Right atrium auricular region (tissue), 2 donors: ENCODE results near the gene XCR1. TPM values are rescaled to one million over a fixed set of nuclear protein-coding genes. Genes with fewer than 3 reads are reported as not detected.
"Not testable (repeated sequence)": the region's sequence is repeated elsewhere in the genome, so short reads cannot be mapped to it uniquely, and the experiment has no call there.

Experiments used
- DNase-seq: peaks from one replicate; pipeline ENCODE4 v3.0.0-alpha.2; 2019; ENCODE audit warnings: low spot score
- H3K27ac ChIP-seq, 2 donors: fragments of 200-600 bp; sonication (generic); 1 replicate in 1 of 2; 2 replicates in 1 of 2; pipeline ENCODE4 v1.5.1; 2016 to 2019
- H3K27me3 ChIP-seq, 2 donors: fragments of 200-600 bp; sonication (generic); one replicate each; pipeline versions ENCODE4 v1.5.1 to v1.6.0; 2017 to 2019
- H3K36me3 ChIP-seq: fragments of 200-600 bp; sonication (generic); one replicate; pipeline ENCODE4 v1.5.1; 2016
- H3K4me1 ChIP-seq, 2 donors: fragments of 200-600 bp; sonication (generic); one replicate each; pipeline versions ENCODE4 v1.5.1 to v1.6.0; 2017 to 2019
- H3K4me3 ChIP-seq, 2 donors: fragments of 200-600 bp; sonication (generic); 1 replicate in 1 of 2; 2 replicates in 1 of 2; pipeline ENCODE4 v1.5.1; 2017 to 2019; ENCODE audit warnings: mild to moderate bottlenecking in 1 of 2, moderate library complexity in 1 of 2
- H3K9me3 ChIP-seq, 2 donors: fragments of 200-600 bp; sonication (generic); one replicate each; pipeline ENCODE4 v1.5.1; 2019
- total RNA-seq, 2 donors: library from RNA; depleted of rRNA; stranded (reverse); fragments of >200 nt; gene quantifications; one replicate each; pipeline ENCODE4 v1.1.0, GENCODE V29; 2016
- TF ChIP-seq, protein P1 (sequence below), 2 donors: fragments of 200-600 bp; sonication (generic); IDR thresholded peaks; one replicate each; pipeline ENCODE4 v1.5.1; 2019; ENCODE audit warnings: antibody characterized with exemption in 2 of 2

The XCR1 gene
- total RNA-seq, 2 donors from 2014 or later: not detected

DNA sequence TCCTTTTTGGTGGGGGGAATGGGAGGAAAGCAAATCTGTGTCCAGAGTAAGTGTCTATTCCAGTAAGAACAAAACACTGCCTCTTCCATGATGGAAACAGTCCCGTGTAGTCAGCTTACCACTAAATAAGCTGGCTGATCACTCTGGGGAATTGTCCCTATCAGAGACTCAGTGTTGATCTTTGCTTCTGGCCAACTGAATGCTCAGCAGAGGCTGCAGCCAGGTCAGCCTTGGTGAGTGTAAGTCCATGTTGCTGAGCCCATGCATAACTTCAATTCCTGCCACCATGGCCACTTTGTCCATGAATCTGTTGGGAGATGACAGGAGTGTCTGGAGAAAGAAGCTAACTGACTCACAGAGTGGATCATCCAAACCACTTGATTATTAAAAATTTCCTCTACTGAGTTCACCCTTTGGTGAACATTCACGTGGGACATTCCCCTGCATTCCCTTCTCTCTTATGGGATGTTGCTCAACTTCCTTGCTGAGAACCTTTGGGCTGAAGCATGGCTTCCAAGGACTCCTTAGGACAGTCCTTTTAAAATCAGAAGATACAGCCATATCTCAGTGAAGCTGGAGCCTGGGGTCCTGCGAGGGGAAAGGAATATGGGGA lies 33.9 kb upstream of the XCR1 start:
- no peaks in the 10 kb centered on the region for H3K27me3 ChIP-seq
- TF ChIP-seq, protein P1, sequence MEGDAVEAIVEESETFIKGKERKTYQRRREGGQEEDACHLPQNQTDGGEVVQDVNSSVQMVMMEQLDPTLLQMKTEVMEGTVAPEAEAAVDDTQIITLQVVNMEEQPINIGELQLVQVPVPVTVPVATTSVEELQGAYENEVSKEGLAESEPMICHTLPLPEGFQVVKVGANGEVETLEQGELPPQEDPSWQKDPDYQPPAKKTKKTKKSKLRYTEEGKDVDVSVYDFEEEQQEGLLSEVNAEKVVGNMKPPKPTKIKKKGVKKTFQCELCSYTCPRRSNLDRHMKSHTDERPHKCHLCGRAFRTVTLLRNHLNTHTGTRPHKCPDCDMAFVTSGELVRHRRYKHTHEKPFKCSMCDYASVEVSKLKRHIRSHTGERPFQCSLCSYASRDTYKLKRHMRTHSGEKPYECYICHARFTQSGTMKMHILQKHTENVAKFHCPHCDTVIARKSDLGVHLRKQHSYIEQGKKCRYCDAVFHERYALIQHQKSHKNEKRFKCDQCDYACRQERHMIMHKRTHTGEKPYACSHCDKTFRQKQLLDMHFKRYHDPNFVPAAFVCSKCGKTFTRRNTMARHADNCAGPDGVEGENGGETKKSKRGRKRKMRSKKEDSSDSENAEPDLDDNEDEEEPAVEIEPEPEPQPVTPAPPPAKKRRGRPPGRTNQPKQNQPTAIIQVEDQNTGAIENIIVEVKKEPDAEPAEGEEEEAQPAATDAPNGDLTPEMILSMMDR (IDR thresholded peaks at IDR 0.05): no peak

GRCh38 chr3:46060551-46060950 lies 33.3 kb upstream of the XCR1 start:
- Histone ChIP-seq H3K36me3 (no peaks in the 10 kb centered on the region), H3K4me3 (no peak overlapping the region), H3K9me3 (no peaks in the 10 kb centered on the region), H3K4me1 (peaks cover 0 to 24% of the 10 kb centered on the region in 2 donors), H3K27me3 (no peaks in the 10 kb centered on the region), H3K27ac (no peak overlapping the region)
- TF ChIP-seq, protein P1 (IDR thresholded peaks at IDR 0.05): no peak
- no peak for DNase-seq

More for the DNA sequence above, 33.9 kb upstream of the XCR1 start:
- no peak overlapping the region for H3K4me3 ChIP-seq
- no peaks in the 10 kb centered on the region for H3K36me3 ChIP-seq
- H3K27ac ChIP-seq: no peak overlapping the region
- peaks cover 0 to 30% of the 10 kb centered on the region in 2 donors for H3K4me1 ChIP-seq
- no peak for DNase-seq
- H3K9me3 ChIP-seq: no peaks in the 10 kb centered on the region

- TF ChIP-seq, protein P1 (IDR thresholded peaks at IDR 0.05): no peak
These were observed 32.1 kb upstream of the XCR1 start for GRCh38 chr3:46059432-46059831.

GRCh38 chr3:46058981-46059380 lies 31.7 kb upstream of the XCR1 start:
- H3K9me3 ChIP-seq: no peaks in the 10 kb centered on the region
- DNase-seq: no peak
- TF ChIP-seq, protein P1 (IDR thresholded peaks at IDR 0.05): no peak
- H3K27me3 ChIP-seq: no peaks in the 10 kb centered on the region
- H3K36me3 ChIP-seq: no peaks in the 10 kb centered on the region
- H3K4me1 ChIP-seq: peaks cover 0 to 21% of the 10 kb centered on the region in 2 donors
- no peak overlapping the region for H3K4me3 ChIP-seq
- no peak overlapping the region for H3K27ac ChIP-seq

More at GRCh38 chr3:46059432-46059831, 32.1 kb upstream of the XCR1 start:
- no peak for DNase-seq
- Histone ChIP-seq H3K27me3 (no peaks in the 10 kb centered on the region), H3K27ac (no peak overlapping the region), H3K4me1 (peaks cover 0 to 21% of the 10 kb centered on the region in 2 donors), H3K36me3 (no peaks in the 10 kb centered on the region), H3K9me3 (no peaks in the 10 kb centered on the region), H3K4me3 (no peak overlapping the region)

GRCh38 chr3:46057716-46058115 lies 30.4 kb upstream of the XCR1 start:
- no peaks in the 10 kb centered on the region for H3K27me3 ChIP-seq
- peaks cover 0 to 8% of the 10 kb centered on the region in 2 donors for H3K4me1 ChIP-seq
- TF ChIP-seq, protein P1 (IDR thresholded peaks at IDR 0.05): no peak

GRCh38 chr3:46056686-46057085 lies 29.4 kb upstream of the XCR1 start:
- Histone ChIP-seq H3K36me3 (no peaks in the 10 kb centered on the region), H3K9me3 (no peaks in the 10 kb centered on the region), H3K27me3 (no peaks in the 10 kb centered on the region), H3K27ac (no peak overlapping the region), H3K4me1 (no peaks in the 10 kb centered on the region), H3K4me3 (no peak overlapping the region)
- TF ChIP-seq, protein P1 (IDR thresholded peaks at IDR 0.05): no peak
- no peak for DNase-seq

More at GRCh38 chr3:46057716-46058115, 30.4 kb upstream of the XCR1 start:
- no peak for DNase-seq
- H3K27ac ChIP-seq: no peak overlapping the region
- no peaks in the 10 kb centered on the region for H3K9me3 ChIP-seq
- H3K4me3 ChIP-seq: no peak overlapping the region
- no peaks in the 10 kb centered on the region for H3K36me3 ChIP-seq

GRCh38 chr3:46053761-46054515 lies 26.7 kb upstream of the XCR1 start:
- H3K9me3 ChIP-seq, DNase-seq, H3K27me3 ChIP-seq, H3K4me3 ChIP-seq, H3K27ac ChIP-seq, H3K4me1 ChIP-seq, H3K36me3 ChIP-seq: not testable (repeated sequence)

DNA sequence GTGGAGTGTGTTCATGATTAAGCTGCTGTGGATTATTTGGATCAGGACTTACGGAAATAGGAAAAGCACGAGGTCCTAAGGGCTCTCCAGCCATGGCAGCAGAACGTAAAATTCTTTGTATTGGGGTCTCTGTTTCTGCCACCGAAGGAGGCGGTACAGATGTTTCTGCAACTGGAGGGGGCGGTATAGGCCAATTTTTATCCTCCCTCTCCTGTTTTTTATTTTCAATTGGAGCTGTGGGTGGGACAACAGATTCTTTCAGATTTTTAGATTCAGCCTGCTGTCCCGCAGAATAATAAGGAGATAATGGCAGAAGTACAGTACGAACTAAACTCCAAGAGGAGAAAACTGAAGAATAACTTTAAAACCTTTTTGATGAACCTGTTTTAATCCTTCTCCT lies 26.0 kb upstream of the XCR1 start:
- not testable (repeated sequence) for H3K4me1 ChIP-seq, H3K4me3 ChIP-seq, H3K36me3 ChIP-seq, H3K9me3 ChIP-seq, H3K27ac ChIP-seq, H3K27me3 ChIP-seq, DNase-seq
